Stomach smooth muscle (tissue), 2 donors: ENCODE results near the gene MCFD2.
"Not testable (repeated sequence)": the region's sequence is repeated elsewhere in the genome, so short reads cannot be mapped to it uniquely, and the experiment has no call there.

Source experiments
- H3K27ac ChIP-seq: one replicate; pipeline ENCODE4 v1.7.0; 2013; ENCODE audit warnings: mild to moderate bottlenecking, low read length, inconsistent platforms
- H3K27me3 ChIP-seq, 2 donors: one replicate each; pipeline ENCODE4 v1.7.0; 2013; ENCODE audit warnings: low read length in 2 of 2; ENCODE audit not compliant: insufficient read depth in 2 of 2, control insufficient read depth in 1 of 2
- H3K36me3 ChIP-seq, 2 donors: one replicate each; pipeline ENCODE4 v1.7.0; 2013; ENCODE audit warnings: low read length in 2 of 2; ENCODE audit not compliant: control insufficient read depth in 2 of 2, insufficient read depth in 2 of 2
- H3K4me1 ChIP-seq: one replicate; pipeline ENCODE4 v1.7.0; 2013; ENCODE audit warnings: low read length; ENCODE audit not compliant: control insufficient read depth, insufficient read depth
- H3K4me3 ChIP-seq, 2 donors: one replicate each; pipeline ENCODE4 v1.7.0; 2013; ENCODE audit warnings: low read length in 2 of 2
- H3K9ac ChIP-seq, 2 donors: one replicate each; pipeline ENCODE4 v1.7.0; 2013; ENCODE audit warnings: low read length in 2 of 2, mild to moderate bottlenecking in 1 of 2
- H3K9me3 ChIP-seq, 2 donors: one replicate each; pipeline ENCODE4 v1.7.0; 2013; ENCODE audit warnings: low read length in 2 of 2; ENCODE audit not compliant: control insufficient read depth in 2 of 2
- donor health status: healthy.
- donor health status: Pancreatic carcinoma.

MCFD2 gene

DNA sequence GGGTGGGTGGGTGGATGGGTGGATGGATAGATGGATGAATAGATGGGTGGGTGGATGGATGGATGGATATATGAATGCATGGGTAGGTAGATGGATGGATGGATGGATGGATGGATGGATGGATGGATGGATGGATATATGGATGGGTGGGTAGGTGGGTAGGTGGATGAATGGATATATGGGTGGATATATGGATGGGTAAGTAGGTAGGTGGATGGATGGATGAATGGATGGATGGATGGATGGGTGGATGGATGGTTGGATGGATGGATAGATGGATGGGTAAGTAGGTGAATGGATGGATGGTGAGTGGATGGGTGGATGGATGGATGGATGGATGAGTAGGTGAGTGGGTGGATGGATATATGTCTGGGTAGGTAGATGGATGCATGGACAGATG lies 36.1 kb downstream of the MCFD2 start:
- H3K27me3 ChIP-seq = no peaks in the 10 kb centered on the region
- H3K36me3 ChIP-seq = no peaks in the 10 kb centered on the region
- no peaks in the 10 kb centered on the region for H3K9me3 ChIP-seq
- no peak overlapping the region for H3K9ac ChIP-seq
- H3K4me3 ChIP-seq = no peak overlapping the region
- H3K27ac ChIP-seq = no peak overlapping the region
- peaks cover 57% of the 10 kb centered on the region for H3K4me1 ChIP-seq

GRCh38 chr2:46878886-46879285 lies 36.7 kb downstream of the MCFD2 start:
- no peak overlapping the region for H3K9ac ChIP-seq
- no peak overlapping the region for H3K4me3 ChIP-seq
- H3K4me1 ChIP-seq = peaks cover 63% of the 10 kb centered on the region
- H3K36me3 ChIP-seq = no peaks in the 10 kb centered on the region
- no peaks in the 10 kb centered on the region for H3K27me3 ChIP-seq
- H3K27ac ChIP-seq = no peak overlapping the region
- no peaks in the 10 kb centered on the region for H3K9me3 ChIP-seq

DNA sequence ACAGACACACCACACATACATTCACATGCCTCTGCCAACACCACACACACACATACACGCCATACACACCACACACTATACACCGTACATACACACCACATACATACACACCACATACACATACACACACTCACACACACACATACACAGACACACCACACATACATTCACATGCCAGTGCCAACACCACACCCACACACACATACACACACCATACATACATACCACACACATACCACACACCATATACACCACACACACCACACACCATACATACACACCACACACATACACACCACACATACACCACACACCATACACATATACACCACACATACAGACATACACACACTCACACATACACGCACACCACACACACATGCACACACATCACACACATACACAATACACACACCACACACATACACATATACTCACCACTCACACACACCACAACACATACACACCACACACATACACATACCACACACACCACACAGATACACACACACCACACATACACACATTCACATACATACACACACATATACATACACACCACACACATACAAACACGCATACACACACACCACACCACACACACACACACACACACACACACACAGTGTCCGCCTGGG lies 37.2 kb downstream of the MCFD2 start:
- H3K27me3 ChIP-seq = no peaks in the 10 kb centered on the region
- H3K4me1 ChIP-seq = peaks cover 68% of the 10 kb centered on the region
- no peak overlapping the region for H3K9ac ChIP-seq
- H3K9me3 ChIP-seq = no peaks in the 10 kb centered on the region
- H3K27ac ChIP-seq = no peak overlapping the region
- H3K4me3 ChIP-seq = no peak overlapping the region
- no peaks in the 10 kb centered on the region for H3K36me3 ChIP-seq

DNA sequence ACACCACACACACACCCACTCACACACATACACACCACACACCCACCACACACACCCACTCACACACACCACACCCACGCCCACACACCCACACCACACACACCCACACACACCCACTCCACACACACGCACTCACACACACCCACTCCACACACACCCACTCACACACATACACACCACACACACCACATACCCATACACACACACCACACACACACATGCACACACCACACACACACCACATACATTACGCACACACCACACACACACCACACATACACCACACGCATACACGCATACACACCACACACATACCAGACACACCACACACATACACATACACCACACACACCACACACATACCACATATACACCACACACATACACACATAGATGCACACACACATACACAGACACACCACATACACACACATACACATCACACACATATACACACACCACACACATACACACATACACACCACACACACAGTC lies 37.9 kb downstream of the MCFD2 start:
- no peak overlapping the region for H3K27ac ChIP-seq
- no peak overlapping the region for H3K9ac ChIP-seq
- H3K27me3 ChIP-seq = no peaks in the 10 kb centered on the region
- H3K4me3 ChIP-seq = no peak overlapping the region
- H3K9me3 ChIP-seq = no peaks in the 10 kb centered on the region
- H3K36me3 ChIP-seq = no peaks in the 10 kb centered on the region
- H3K4me1 ChIP-seq = peaks cover 72% of the 10 kb centered on the region

DNA sequence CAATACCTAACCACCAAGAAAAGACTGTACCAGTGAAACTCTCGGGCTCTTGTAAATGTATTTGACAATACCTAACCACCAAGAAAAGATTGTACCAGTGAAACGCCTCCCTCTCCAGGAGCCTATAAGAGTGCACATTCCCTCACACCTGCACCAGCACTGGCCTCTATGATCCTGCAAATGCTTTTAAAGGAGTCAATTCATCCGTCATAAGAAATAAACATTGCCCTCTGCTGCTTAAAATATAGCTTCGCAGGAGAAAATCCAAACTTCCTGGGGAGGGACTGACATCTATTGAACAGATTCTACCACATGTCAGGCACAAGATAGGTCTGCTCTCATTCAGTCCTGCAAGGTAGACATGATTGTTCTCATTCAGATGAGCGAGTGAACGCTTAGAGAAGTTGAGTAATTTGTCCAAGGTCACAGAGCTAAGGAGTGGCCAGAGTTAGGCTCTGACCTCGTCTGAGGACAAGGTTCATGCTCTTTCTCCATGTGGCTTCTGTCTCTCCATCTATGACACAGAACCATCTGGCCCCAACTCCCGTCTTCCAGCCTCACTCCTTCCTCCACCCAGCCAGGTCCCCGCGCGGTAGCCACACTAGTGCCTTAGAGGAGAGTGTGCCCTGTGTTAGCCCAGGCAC lies 38.7 kb downstream of the MCFD2 start:
- Histone ChIP-seq H3K27ac (peak overlapping the region; percentile 49), H3K4me1 (peaks cover 64% of the 10 kb centered on the region), H3K36me3 (no peaks in the 10 kb centered on the region), H3K9ac (no peak overlapping the region), H3K4me3 (no peak overlapping the region), H3K9me3 (no peaks in the 10 kb centered on the region), H3K27me3 (no peaks in the 10 kb centered on the region)

DNA sequence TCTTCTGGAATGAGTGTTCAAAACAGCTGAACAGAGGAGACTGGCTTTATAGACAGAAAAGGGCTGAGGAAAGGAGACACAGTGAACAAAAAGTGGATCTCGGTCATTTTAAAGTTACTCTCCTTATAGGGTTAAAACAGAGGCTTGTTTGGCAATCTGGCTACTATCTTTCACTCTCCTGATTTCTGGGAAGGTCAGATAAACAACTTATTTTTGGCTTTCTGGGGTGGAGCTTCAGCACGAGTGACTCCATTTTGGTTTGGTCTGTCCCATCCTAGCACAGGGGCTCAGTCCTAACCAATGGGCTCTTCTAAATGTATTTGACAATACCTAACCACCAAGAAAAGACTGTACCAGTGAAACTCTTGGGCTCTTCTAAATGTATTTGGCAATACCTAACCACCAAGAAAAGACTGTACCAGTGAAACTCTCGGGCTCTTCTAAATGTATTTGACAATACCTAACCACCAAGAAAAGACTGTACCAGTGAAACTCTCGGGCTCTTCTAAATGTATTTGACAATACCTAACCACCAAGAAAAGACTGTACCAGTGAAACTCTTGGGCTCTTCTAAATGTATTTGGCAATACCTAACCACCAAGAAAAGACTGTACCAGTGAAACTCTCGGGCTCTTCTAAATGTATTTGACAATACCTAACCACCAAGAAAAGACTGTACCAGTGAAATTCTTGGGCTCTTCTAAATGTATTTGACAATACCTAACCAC lies 39.5 kb downstream of the MCFD2 start:
- not testable (repeated sequence) for H3K9ac ChIP-seq, H3K36me3 ChIP-seq, H3K4me3 ChIP-seq, H3K9me3 ChIP-seq, H3K27me3 ChIP-seq, H3K27ac ChIP-seq
- peaks cover 59% of the 10 kb centered on the region for H3K4me1 ChIP-seq

DNA sequence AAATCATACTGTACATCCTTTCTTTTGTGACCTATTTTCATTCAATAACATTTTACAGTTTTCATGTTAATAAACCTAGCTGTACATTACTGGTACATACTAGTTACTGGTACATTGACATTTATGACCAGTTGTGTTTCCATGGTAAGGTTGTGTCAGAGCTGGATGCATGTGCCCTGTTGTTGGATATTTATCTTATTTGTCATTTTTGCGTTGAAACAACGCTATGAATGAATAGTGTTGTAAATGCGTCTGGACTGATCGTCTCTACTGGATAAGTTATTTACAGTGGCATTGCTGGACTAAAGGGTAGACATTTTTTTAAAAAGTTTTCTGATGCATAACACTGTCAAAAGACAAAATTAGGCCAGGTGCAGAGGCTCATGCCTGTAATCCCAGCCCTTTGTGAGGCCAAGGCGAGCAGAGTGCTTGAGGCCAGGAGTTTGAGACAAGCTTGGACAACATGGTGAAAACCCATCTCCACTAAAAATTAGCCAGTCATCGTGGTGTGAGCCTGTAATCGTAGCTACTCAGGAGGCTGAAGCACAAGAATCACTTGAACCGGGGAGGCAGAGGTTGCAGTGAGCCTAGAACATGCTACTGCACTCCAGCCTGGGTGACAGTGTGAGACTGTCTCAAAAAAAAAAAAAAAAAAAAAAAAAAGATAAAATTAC lies 40.2 kb downstream of the MCFD2 start:
- peaks cover 61% of the 10 kb centered on the region for H3K4me1 ChIP-seq
- peak overlapping the region in 1 of 2 donors; percentile 1 for H3K9ac ChIP-seq
- H3K27ac ChIP-seq = no peak overlapping the region
- H3K9me3 ChIP-seq = no peaks in the 10 kb centered on the region
- no peak overlapping the region for H3K4me3 ChIP-seq
- no peaks in the 10 kb centered on the region for H3K36me3 ChIP-seq
- H3K27me3 ChIP-seq = no peaks in the 10 kb centered on the region

DNA sequence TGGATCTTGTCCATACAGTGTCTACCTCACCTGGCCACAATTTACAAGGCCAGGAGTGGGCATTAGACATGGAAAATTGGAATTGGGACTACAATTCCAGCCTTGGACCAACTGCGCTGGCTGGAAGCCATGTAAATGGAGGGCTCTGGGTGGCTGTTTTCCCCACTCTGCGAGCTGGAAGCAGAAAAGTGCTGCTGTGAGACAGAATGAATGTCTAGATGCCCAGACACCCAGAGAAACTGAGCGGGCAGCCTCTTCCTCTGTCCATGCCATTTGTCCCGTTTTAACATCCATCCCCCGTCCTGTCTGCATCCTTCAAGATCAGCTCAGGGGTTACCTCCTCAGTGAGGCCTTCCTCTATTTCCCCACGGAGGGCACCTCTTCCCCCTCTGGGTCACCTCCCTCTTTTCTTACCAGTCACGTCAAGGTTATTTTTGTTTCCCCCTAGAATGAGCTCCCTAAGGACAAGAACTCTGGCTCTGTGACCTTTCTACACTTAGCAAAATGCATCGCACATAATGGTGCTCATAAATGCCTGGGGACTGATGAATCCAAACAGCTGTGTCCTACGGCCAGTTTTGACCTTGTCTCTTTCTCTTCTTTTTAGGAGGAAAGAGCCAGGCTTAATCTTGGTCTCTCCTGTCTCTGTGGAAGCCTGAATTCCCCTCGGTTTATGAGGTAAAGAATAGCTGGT lies 41.2 kb downstream of the MCFD2 start:
- H3K27me3 ChIP-seq = no peaks in the 10 kb centered on the region
- H3K9ac ChIP-seq = no peak overlapping the region
- H3K4me3 ChIP-seq = peak overlapping the region in 1 of 2 donors; percentile 15
- peak overlapping the region; percentile 53 for H3K27ac ChIP-seq
- H3K9me3 ChIP-seq = no peaks in the 10 kb centered on the region
- H3K4me1 ChIP-seq = peaks cover 70% of the 10 kb centered on the region
- no peaks in the 10 kb centered on the region for H3K36me3 ChIP-seq

DNA sequence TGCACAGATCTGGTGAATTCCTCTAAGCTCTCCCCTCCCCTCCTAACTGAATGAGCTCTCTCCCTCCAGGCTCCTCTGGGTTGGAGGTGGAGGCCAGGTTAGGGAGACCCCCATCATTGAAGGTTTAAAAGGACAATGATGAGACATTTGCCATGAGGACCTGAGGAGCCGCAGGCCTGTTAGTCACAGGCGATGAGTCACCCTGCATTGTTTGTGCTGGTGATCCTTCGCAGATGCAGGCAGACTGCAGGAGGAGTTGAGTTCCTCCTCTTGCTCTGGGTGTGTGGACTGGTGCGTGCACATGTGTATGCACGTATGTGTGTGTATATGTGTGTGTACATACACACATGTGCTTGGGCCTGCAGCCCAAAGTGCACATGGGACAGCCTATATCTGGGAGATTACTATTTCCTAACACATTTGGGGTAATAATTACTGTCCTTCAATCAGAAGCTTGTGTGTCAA lies 42.0 kb downstream of the MCFD2 start:
- H3K27me3 ChIP-seq = no peaks in the 10 kb centered on the region
- H3K4me3 ChIP-seq = peak overlapping the region in 1 of 2 donors; percentile 15
- H3K4me1 ChIP-seq = peaks cover 65% of the 10 kb centered on the region
- no peaks in the 10 kb centered on the region for H3K9me3 ChIP-seq
- H3K36me3 ChIP-seq = no peaks in the 10 kb centered on the region
- peak overlapping the region; percentile 53 for H3K27ac ChIP-seq
- no peak overlapping the region for H3K9ac ChIP-seq

DNA sequence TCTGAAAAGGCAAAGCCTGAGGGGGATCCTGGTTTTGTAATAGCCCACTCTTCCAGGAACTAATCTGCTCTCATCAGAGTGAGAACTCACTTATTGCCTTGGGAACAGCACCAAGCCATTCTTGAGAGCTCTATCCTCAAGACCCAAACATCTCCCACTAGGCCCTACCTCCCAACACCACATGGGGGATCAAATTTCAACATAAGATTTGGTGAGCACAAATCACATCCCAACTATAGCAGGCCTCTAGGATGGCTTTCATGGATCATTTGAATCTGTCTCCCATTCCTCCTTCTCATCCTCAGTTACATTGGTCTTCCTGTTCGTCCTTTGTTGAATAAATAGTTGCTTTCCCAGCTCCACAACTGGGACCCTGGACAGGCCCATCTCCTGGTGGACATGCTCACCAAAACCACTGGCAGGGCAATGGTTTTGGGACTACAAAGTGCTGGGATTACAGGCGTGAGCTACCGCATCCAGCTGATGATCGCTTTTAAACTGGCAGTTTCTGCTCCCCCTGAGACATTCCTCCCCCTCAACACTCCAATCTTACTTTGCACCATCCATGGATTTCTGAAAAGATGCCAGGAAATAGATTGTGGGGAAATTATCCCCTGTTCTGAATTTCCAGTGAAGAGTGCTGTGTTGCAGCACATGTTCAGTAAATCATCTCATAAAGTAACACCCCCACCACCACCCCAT lies 42.6 kb downstream of the MCFD2 start:
- Histone ChIP-seq H3K4me1 (peaks cover 59% of the 10 kb centered on the region), H3K36me3 (no peaks in the 10 kb centered on the region), H3K9me3 (no peaks in the 10 kb centered on the region), H3K4me3 (no peak overlapping the region), H3K27ac (peak overlapping the region; percentile 53), H3K27me3 (no peaks in the 10 kb centered on the region), H3K9ac (no peak overlapping the region)
